ENCODE measurements around the gene CCL1. TPM values are rescaled to one million over a fixed set of nuclear protein-coding genes. Genes with fewer than 3 reads are reported as not detected.

Gene CCL1
- total RNA-seq, 1 experiment from 2014 or later, result not detected

DNA sequence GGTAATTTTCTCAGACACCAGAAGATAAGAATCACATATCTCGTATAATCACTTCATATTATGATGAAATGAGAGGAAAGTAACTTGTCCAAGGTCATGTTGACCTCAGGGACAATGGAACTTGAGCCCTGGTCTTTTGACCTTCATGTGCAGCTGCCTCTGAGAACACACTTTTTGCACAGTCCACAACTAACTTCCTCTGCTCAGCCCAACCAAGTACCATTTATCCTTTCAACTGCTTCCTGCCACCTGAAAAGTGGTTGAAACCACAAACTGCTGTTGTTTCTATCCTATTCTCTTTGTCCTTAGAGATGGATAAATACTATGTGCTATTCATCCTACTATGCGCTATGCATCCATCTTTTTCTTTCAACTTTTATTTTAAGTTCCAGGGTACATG lies 2.3 kb upstream of the CCL1 start:
- Mint-ChIP-seq H3K4me3 (no peak overlapping the region), H3K27me3 (ENCODE audit: low read depth) (peaks cover 21% of the 10 kb centered on the region), H3K4me1 (peaks cover 10 to 21% of the 10 kb centered on the region in 2 experiments; a peak in 3 of 4 replicates), H3K9me3 (no peaks in the 10 kb centered on the region), H3K36me3 (ENCODE audit: insufficient read depth in 1 of 3, low read depth in 3 of 3) (no peaks in the 10 kb centered on the region), H3K27ac (no peak overlapping the region)
- Histone ChIP-seq H3K4me2 (ENCODE audit: insufficient read depth, insufficient read length, low read length) (no peak overlapping the region), H3K79me2 (ENCODE audit: insufficient read depth, low read length) (no peaks in the 10 kb centered on the region), H4K20me1 (ENCODE audit: control insufficient read depth, insufficient read depth, insufficient read length) (no peaks in the 10 kb centered on the region), H3K4ac (ENCODE audit: low read depth, low read length) (no peak overlapping the region), H3K18ac (ENCODE audit: insufficient read length, low read depth, low read length) (no peak overlapping the region), H2AK5ac (ENCODE audit: insufficient read length, low read length) (no peak overlapping the region), H2BK12ac (ENCODE audit: insufficient read length, low read depth, low read length) (no peak overlapping the region), H3K14ac (ENCODE audit: insufficient read depth, low read length) (no peak overlapping the region), H3K79me1 (ENCODE audit: insufficient read depth, low read depth, low read length, poor library complexity, severe bottlenecking) (no peaks in the 10 kb centered on the region), H3K27ac (ENCODE audit: insufficient read length, low read depth, low read length) (no peak overlapping the region), H2AFZ (ENCODE audit: low read length) (no peak overlapping the region), H2BK5ac (ENCODE audit: insufficient read length, low read length) (no peak overlapping the region), H2BK120ac (ENCODE audit: low read depth, low read length, poor library complexity, severe bottlenecking) (no peak overlapping the region), H3T11ph (ENCODE audit: low read length) (no peak overlapping the region), H3K9ac (ENCODE audit: extremely low read depth, insufficient read length, low read length) (no peak overlapping the region), H2BK15ac (ENCODE audit: low read depth, low read length) (no peak overlapping the region), H3K9me3 (ENCODE audit: control insufficient read depth, low read depth, low read length) (no peaks in the 10 kb centered on the region), H3K27me3 (ENCODE audit: insufficient read depth, low read length) (no peaks in the 10 kb centered on the region), H2BK20ac (ENCODE audit: low read depth, low read length, poor library complexity, severe bottlenecking) (no peak overlapping the region), H3K56ac (ENCODE audit: insufficient read length, low read depth, low read length) (no peak overlapping the region), H3K4me1 (ENCODE audit: insufficient read depth, low read length) (no peaks in the 10 kb centered on the region), H4K91ac (ENCODE audit: insufficient read length, low read depth, low read length) (no peak overlapping the region), H3K23ac (ENCODE audit: insufficient read length, low read depth, low read length) (no peak overlapping the region), H4K8ac (replicated peaks; ENCODE audit: insufficient read length, low read depth, low read length) (no peak overlapping the region), H4K5ac (ENCODE audit: insufficient read length, low read depth, low read length) (no peak overlapping the region), H3K23me2 (ENCODE audit: insufficient read length, low read depth, low read length, poor library complexity, severe bottlenecking) (no peaks in the 10 kb centered on the region)
- WGBS (ENCODE audit: extremely low coverage, insufficient read length, low lambda C conversion rate), result no CpG with 5 or more reads among the region's 2 CpGs
- TF ChIP-seq, protein P1, sequence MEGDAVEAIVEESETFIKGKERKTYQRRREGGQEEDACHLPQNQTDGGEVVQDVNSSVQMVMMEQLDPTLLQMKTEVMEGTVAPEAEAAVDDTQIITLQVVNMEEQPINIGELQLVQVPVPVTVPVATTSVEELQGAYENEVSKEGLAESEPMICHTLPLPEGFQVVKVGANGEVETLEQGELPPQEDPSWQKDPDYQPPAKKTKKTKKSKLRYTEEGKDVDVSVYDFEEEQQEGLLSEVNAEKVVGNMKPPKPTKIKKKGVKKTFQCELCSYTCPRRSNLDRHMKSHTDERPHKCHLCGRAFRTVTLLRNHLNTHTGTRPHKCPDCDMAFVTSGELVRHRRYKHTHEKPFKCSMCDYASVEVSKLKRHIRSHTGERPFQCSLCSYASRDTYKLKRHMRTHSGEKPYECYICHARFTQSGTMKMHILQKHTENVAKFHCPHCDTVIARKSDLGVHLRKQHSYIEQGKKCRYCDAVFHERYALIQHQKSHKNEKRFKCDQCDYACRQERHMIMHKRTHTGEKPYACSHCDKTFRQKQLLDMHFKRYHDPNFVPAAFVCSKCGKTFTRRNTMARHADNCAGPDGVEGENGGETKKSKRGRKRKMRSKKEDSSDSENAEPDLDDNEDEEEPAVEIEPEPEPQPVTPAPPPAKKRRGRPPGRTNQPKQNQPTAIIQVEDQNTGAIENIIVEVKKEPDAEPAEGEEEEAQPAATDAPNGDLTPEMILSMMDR (conservative IDR thresholded peaks at IDR 0.05), result no peak
- DNase-seq, result no peak

All from H9 (cell line).